PC-3 (cell line): ENCODE results near the gene ZNF738. TPM values are rescaled to one million over a fixed set of nuclear protein-coding genes. Genes with fewer than 3 reads are reported as not detected.

ENCODE experiments used
- ATAC-seq: fragments of 200-7000 bp; cut with Tn5 transposase; 2 replicates; pipeline ENCODE4 v1.9.1; 2020; ENCODE audit warnings: mild to moderate bottlenecking, moderate library complexity
- BruUV-seq: library from RNA; stranded (reverse); fragments of 400-500 nt; replicated peaks from 2 replicates; lab custom pipeline; 2021; lab: Mats Ljungman, UMichigan
- CTCF ChIA-PET: fragments of 300-600 bp; sonication (Branson Sonifier 250); formaldehyde crosslinking; loops from one replicate; lab custom pipeline; 2022; ENCODE audit warnings: antibody characterized with exemption; lab: Charles Lee
- POLR2A ChIA-PET: fragments of 300-600 bp; sonication (Branson Sonifier 250); formaldehyde crosslinking; loops from one replicate; lab custom pipeline; 2022; ENCODE audit warnings: antibody characterized with exemption; ENCODE audit not compliant: unreplicated experiment; lab: Charles Lee
- DNase-seq: peaks from one replicate; pipeline ENCODE4 v3.0.0-alpha.2; 2015
- H2AFZ ChIP-seq: fragments of 300-600 bp; sonication (generic); 2 replicates; pipeline ENCODE4 v1.6.0; 2016; ENCODE audit warnings: antibody characterized with exemption, low read length
- H3F3A ChIP-seq: fragments of 300-600 bp; sonication (generic); one replicate; pipeline ENCODE4 v1.6.0; 2017; ENCODE audit warnings: antibody characterized with exemption, low read length, control low read depth, mild to moderate bottlenecking; ENCODE audit not compliant: unreplicated experiment
- H3K27ac ChIP-seq: fragments of 300-600 bp; sonication (generic); 2 replicates; pipeline ENCODE4 v1.5.1; 2016; ENCODE audit warnings: mild to moderate bottlenecking, low read length
- H3K27me3 ChIP-seq: fragments of 300-600 bp; sonication (generic); 2 replicates; pipeline ENCODE4 v1.6.1; 2016; ENCODE audit warnings: low read length, mixed read lengths
- H3K36me3 ChIP-seq: fragments of 300-600 bp; sonication (generic); 2 replicates; pipeline ENCODE4 v1.6.1; 2016; ENCODE audit warnings: low read depth, mixed run types, low read length, mixed read lengths
- H3K4me1 ChIP-seq: fragments of 300-600 bp; sonication (generic); 2 replicates; pipeline ENCODE4 v1.5.1; 2016; ENCODE audit warnings: low read length; ENCODE audit not compliant: insufficient read depth
- H3K4me2 ChIP-seq: fragments of 300-600 bp; sonication (generic); 2 replicates; pipeline ENCODE4 v1.6.0; 2016; ENCODE audit warnings: low read length
- H3K4me3 ChIP-seq: fragments of 300-600 bp; sonication (generic); 2 replicates; pipeline ENCODE4 v1.5.1; 2016; ENCODE audit warnings: mild to moderate bottlenecking, low read length, mixed read lengths
- H3K79me2 ChIP-seq: fragments of 300-600 bp; sonication (generic); 2 replicates; pipeline ENCODE4 v1.6.1; 2017; ENCODE audit warnings: low read length, mixed read lengths
- H3K9ac ChIP-seq: fragments of 300-600 bp; sonication (generic); 2 replicates; pipeline ENCODE4 v1.6.0; 2016; ENCODE audit warnings: mild to moderate bottlenecking, low read length
- H3K9me2 ChIP-seq: fragments of 300-600 bp; sonication (generic); replicated peaks from 2 replicates; pipeline ENCODE4 v1.6.1; 2016; ENCODE audit warnings: mixed run types, low read length, mixed read lengths
- H3K9me3 ChIP-seq: fragments of 300-600 bp; sonication (generic); 2 replicates; pipeline ENCODE4 v1.6.1; 2016; ENCODE audit warnings: low read length, mixed read lengths
- H4K20me1 ChIP-seq: fragments of 300-600 bp; sonication (generic); 2 replicates; pipeline ENCODE4 v1.6.1; 2016; ENCODE audit warnings: low read length, mixed read lengths
- EZH2 ChIP-seq: fragments of 300-600 bp; sonication (generic); IDR thresholded peaks from one replicate; pipeline ENCODE4 v1.6.1; 2017; ENCODE audit warnings: antibody characterized with exemption, mild to moderate bottlenecking, low read length; ENCODE audit not compliant: unreplicated experiment
- EZH2phosphoT487 ChIP-seq: fragments of 300-600 bp; sonication (generic); IDR thresholded peaks from 2 replicates; pipeline ENCODE4 v1.6.1; 2018; ENCODE audit warnings: mild to moderate bottlenecking, antibody characterized with exemption, low read length, borderline replicate concordance
- intact Hi-C: fragments of 100-400 bp; cut with micrococcal nuclease; formaldehyde crosslinking; loops from 2 replicates; pipeline ENCODE4 v1.9.0; 2023
- total RNA-seq: library from RNA; depleted of rRNA; stranded (reverse); fragments of >200 nt; gene quantifications from 2 replicates; pipeline ENCODE4 v1.2.3, GENCODE V29; 2014
- TF ChIP-seq, protein P1 (sequence below): fragments of 300-600 bp; sonication (generic); conservative IDR thresholded peaks from 2 replicates; pipeline ENCODE4 v1.5.1; 2017; ENCODE audit warnings: antibody characterized with exemption, low read depth, mild to moderate bottlenecking, low read length

ZNF738 gene
- total RNA-seq, 1 experiment from 2014 or later, result 8.1 TPM

GRCh38 chr19:21396121-21396520 is 37.3 kb downstream of the ZNF738 start:
- no peak for TF ChIP-seq EZH2phosphoT487
- TF ChIP-seq, protein P1, sequence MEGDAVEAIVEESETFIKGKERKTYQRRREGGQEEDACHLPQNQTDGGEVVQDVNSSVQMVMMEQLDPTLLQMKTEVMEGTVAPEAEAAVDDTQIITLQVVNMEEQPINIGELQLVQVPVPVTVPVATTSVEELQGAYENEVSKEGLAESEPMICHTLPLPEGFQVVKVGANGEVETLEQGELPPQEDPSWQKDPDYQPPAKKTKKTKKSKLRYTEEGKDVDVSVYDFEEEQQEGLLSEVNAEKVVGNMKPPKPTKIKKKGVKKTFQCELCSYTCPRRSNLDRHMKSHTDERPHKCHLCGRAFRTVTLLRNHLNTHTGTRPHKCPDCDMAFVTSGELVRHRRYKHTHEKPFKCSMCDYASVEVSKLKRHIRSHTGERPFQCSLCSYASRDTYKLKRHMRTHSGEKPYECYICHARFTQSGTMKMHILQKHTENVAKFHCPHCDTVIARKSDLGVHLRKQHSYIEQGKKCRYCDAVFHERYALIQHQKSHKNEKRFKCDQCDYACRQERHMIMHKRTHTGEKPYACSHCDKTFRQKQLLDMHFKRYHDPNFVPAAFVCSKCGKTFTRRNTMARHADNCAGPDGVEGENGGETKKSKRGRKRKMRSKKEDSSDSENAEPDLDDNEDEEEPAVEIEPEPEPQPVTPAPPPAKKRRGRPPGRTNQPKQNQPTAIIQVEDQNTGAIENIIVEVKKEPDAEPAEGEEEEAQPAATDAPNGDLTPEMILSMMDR, result no peak
- no peak for TF ChIP-seq EZH2
- ChIA-PET CTCF (no interaction called here), POLR2A (no interaction called here)
- ATAC-seq, result no peak
- Histone ChIP-seq H3K9ac (no peak overlapping the region), H3K36me3 (no peaks in the 10 kb centered on the region), H2AFZ (no peak overlapping the region), H3K9me2 (no peaks in the 10 kb centered on the region), H3K9me3 (peaks cover 23% of the 10 kb centered on the region; the same call in 1 of the 2 replicates), H3K4me1 (no peaks in the 10 kb centered on the region), H3F3A (no peaks in the 10 kb centered on the region), H3K4me3 (no peak overlapping the region), H4K20me1 (no peaks in the 10 kb centered on the region), H3K79me2 (no peaks in the 10 kb centered on the region), H3K27me3 (no peaks in the 10 kb centered on the region), H3K4me2 (no peak overlapping the region), H3K27ac (no peak overlapping the region)
- no peak for DNase-seq
- no TSS peak for BruUV-seq
- intact Hi-C loops, result no loop called here

- CTCF ChIA-PET, result no interaction called here
- no peaks in the 10 kb centered on the region for H3K36me3 ChIP-seq
- H3K27me3 ChIP-seq, result no peaks in the 10 kb centered on the region
- no peak within 1 kb of the TSS for H3K27ac ChIP-seq
- intact Hi-C loops, result no loop called here
- TF ChIP-seq, protein P1, result no peak
- no peak for TF ChIP-seq EZH2phosphoT487
- BruUV-seq, result TSS peak; percentile 62
- POLR2A ChIA-PET, result no interaction called here
- no peaks in the 10 kb centered on the region for H3K9me2 ChIP-seq
- DNase-seq, result peak; percentile 45
- H3K4me1 ChIP-seq, result no peaks in the 10 kb centered on the region
- H2AFZ ChIP-seq, result no peak within 1 kb of the TSS
- peak; percentile 67 for ATAC-seq
- H3K4me3 ChIP-seq, result peak within 1 kb of the TSS; percentile 53
- H3K79me2 ChIP-seq, result no peaks in the 10 kb centered on the region
- H3K4me2 ChIP-seq, result 0 out of 2 replicates have a peak within 1 kb of the TSS, but pooled peaks have one; percentile 34
- no peaks in the 10 kb centered on the region for H4K20me1 ChIP-seq
- H3F3A ChIP-seq, result no peaks in the 10 kb centered on the region
- 0 out of 2 replicates have a peak, but pooled peaks cover 17% of the 10 kb centered on the region for H3K9me3 ChIP-seq
- H3K9ac ChIP-seq, result no peak within 1 kb of the TSS
Measured at GRCh38 chr19:21396893-21397572, 38.2 kb downstream of the ZNF738 start, which contains the start of gene ZNF493. Gene ZNF493, plus strand, starts transcription at chr19:21397133. Its CDS starts 105 bp downstream, at chr19:21397238.

DNA sequence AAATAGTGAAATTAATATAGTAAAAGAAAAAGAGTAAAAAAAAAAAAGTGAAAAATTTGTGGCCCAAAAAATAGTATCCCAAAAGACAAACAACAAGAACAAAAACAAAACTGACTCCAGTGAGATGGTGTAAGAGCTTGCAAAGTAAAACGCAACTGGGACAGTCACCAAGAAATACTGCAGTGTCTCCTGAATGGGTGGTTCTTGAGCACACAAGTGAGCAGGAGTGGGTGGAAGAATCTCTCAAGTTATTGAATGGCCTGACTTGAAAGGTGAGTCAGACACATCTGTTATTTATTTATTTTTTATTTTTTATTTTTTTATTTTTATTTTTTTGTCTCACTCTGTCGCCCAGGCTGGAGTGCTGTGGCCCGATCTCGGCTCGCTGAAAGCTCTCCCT is 40.1 kb downstream of the ZNF738 start:
- H4K20me1 ChIP-seq, result no peaks in the 10 kb centered on the region
- ChIA-PET CTCF (no interaction called here), POLR2A (no interaction called here)
- TF ChIP-seq, protein P1, result no peak
- TF ChIP-seq EZH2 (no peak), EZH2phosphoT487 (no peak)
- no peak overlapping the region for H2AFZ ChIP-seq
- H3F3A ChIP-seq, result no peaks in the 10 kb centered on the region
- H3K9me2 ChIP-seq, result no peaks in the 10 kb centered on the region
- no peak for DNase-seq
- peaks cover 25% of the 10 kb centered on the region for H3K9me3 ChIP-seq
- H3K4me3 ChIP-seq, result no peak overlapping the region
- no peak overlapping the region for H3K9ac ChIP-seq
- no peak overlapping the region for H3K4me2 ChIP-seq
- no peaks in the 10 kb centered on the region for H3K79me2 ChIP-seq
- H3K27me3 ChIP-seq, result no peaks in the 10 kb centered on the region
- intact Hi-C loops, result no loop called here
- H3K27ac ChIP-seq, result no peak overlapping the region
- no peak for ATAC-seq
- no peaks in the 10 kb centered on the region; the same call in 1 of the 2 replicates for H3K36me3 ChIP-seq
- no TSS peak for BruUV-seq
- no peaks in the 10 kb centered on the region for H3K4me1 ChIP-seq
